Measurements from ENCODE around the gene ATP1A2. TPM values are rescaled to one million over a fixed set of nuclear protein-coding genes. Genes with fewer than 3 reads are reported as not detected.

The ATP1A2 gene
- total and polyA plus RNA-seq, 8 donors = 0.31 to 104 (median 10.9) TPM

DNA sequence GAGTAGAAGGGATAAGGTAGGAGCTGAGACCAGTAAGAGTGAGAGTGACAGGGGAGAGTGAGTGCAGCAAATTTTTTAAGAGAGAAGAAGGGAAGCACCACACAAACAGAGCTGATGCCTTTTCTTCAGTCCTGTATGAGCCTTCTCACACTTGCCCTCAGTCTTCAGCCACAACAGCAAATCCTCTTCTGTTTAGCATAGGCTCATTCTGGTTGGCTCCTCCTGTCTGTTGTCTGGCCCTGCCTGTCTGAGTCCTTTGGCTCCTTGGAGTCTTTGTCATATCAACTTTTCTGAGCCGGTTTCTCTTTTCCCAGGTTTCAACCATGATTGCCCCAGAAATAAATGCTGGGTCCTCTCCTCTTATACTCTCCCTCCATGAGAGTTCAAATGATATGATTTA is 62.1 kb downstream of the ATP1A2 start:
- Histone ChIP-seq H3K36me3 (no peaks in the 10 kb centered on the region), H3K4me1 (no peaks in the 10 kb centered on the region), H3K27me3 (peaks cover 0 to 9% (median 0%) of the 10 kb centered on the region in 3 donors), H3K9me3 (no peaks in the 10 kb centered on the region), H3K27ac (no peak overlapping the region), H3K4me3 (no peak overlapping the region)
- DNase-seq = no peak
- intact Hi-C loops (cut with DNase I; ENCODE audit: low total_unique reads) = loop anchor here (10.0 kb wide), 1 partner anchor 63 kb away; the partner anchor contains the start of gene ATP1A2
- WGBS, 5 donors = 72 to 85% (median 85%) methylated on average over 1 of the region's 1 CpG
- TF ChIP-seq POLR2AphosphoS5 (IDR thresholded peaks at IDR 0.05) = no peak
- TF ChIP-seq, protein P1, sequence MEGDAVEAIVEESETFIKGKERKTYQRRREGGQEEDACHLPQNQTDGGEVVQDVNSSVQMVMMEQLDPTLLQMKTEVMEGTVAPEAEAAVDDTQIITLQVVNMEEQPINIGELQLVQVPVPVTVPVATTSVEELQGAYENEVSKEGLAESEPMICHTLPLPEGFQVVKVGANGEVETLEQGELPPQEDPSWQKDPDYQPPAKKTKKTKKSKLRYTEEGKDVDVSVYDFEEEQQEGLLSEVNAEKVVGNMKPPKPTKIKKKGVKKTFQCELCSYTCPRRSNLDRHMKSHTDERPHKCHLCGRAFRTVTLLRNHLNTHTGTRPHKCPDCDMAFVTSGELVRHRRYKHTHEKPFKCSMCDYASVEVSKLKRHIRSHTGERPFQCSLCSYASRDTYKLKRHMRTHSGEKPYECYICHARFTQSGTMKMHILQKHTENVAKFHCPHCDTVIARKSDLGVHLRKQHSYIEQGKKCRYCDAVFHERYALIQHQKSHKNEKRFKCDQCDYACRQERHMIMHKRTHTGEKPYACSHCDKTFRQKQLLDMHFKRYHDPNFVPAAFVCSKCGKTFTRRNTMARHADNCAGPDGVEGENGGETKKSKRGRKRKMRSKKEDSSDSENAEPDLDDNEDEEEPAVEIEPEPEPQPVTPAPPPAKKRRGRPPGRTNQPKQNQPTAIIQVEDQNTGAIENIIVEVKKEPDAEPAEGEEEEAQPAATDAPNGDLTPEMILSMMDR (IDR thresholded peaks at IDR 0.05) = no peak
- no peak for TF ChIP-seq EP300 (IDR thresholded peaks at IDR 0.05)
- no peak for TF ChIP-seq POLR2A (IDR thresholded peaks at IDR 0.05)

DNA sequence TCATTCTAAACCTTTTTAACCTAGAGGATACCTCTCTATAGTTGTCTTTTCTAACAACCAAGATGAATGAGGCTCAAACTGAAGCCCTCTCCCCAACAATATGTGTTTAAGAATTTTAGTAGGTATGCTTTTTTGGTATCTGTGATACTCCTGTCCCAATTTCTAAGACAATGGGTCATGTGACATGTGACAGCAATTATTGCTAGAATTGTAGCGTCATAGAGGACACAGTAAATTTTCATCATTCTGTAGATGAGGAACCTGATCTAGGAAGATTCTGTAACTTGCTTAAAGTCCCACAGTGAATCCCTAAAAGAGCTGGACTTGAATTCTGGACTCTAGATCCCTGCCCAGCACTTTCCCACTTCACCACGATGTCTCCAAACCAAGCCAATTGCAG is 63.2 kb downstream of the ATP1A2 start:
- no peak for TF ChIP-seq POLR2A (IDR thresholded peaks at IDR 0.05)
- TF ChIP-seq, protein P1 (IDR thresholded peaks at IDR 0.05) = no peak
- TF ChIP-seq POLR2AphosphoS5 (IDR thresholded peaks at IDR 0.05) = no peak
- TF ChIP-seq EP300 (IDR thresholded peaks at IDR 0.05) = no peak
- no peaks in the 10 kb centered on the region for H3K36me3 ChIP-seq
- H3K9me3 ChIP-seq = no peaks in the 10 kb centered on the region
- intact Hi-C loops (cut with DNase I; ENCODE audit: low total_unique reads) = loop anchor here (10.0 kb wide), 1 partner anchor 64 kb away; the partner anchor contains the start of gene ATP1A2
- DNase-seq = no peak
- no peak overlapping the region for H3K27ac ChIP-seq
- no peaks in the 10 kb centered on the region for H3K4me1 ChIP-seq
- 84 to 93% (median 90%) methylated on average over 2 of the region's 2 CpGs for WGBS, 5 donors
- no peak overlapping the region for H3K4me3 ChIP-seq
- peaks cover 0 to 9% (median 0%) of the 10 kb centered on the region in 3 donors for H3K27me3 ChIP-seq

DNA sequence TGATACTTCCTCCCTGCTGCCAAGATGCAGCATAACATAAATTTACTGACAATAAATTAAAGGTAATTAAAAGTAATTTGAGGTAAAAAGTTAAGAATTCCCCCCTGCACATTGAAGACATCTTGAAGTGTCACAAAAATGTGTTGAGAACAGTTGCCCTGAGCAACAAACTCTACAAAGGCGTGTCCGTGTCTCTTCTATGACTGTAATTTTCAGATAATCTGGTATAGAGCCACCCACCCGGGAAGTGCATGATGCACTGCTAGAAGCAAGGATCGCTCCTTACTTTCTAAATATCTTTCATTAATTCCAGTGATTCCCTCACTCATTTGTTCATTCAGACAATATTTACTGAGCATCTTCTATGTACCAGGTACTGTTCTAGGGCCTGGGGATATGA is 63.8 kb downstream of the ATP1A2 start:
- no peak for DNase-seq
- 77 to 84% (median 81%) methylated on average over 4 of the region's 4 CpGs for WGBS, 5 donors
- Histone ChIP-seq H3K4me3 (no peak overlapping the region), H3K27ac (no peak overlapping the region), H3K4me1 (no peaks in the 10 kb centered on the region), H3K9me3 (no peaks in the 10 kb centered on the region), H3K36me3 (no peaks in the 10 kb centered on the region), H3K27me3 (peaks cover 0 to 4% (median 0%) of the 10 kb centered on the region in 3 donors)
- no peak for TF ChIP-seq EP300 (IDR thresholded peaks at IDR 0.05)
- no peak for TF ChIP-seq POLR2A (IDR thresholded peaks at IDR 0.05)
- no peak for TF ChIP-seq POLR2AphosphoS5 (IDR thresholded peaks at IDR 0.05)
- TF ChIP-seq, protein P1 (IDR thresholded peaks at IDR 0.05) = no peak
- intact Hi-C loops (cut with DNase I; ENCODE audit: low total_unique reads) = loop anchor here (10.0 kb wide), 1 partner anchor 65 kb away; the partner anchor contains the start of gene ATP1A2

DNA sequence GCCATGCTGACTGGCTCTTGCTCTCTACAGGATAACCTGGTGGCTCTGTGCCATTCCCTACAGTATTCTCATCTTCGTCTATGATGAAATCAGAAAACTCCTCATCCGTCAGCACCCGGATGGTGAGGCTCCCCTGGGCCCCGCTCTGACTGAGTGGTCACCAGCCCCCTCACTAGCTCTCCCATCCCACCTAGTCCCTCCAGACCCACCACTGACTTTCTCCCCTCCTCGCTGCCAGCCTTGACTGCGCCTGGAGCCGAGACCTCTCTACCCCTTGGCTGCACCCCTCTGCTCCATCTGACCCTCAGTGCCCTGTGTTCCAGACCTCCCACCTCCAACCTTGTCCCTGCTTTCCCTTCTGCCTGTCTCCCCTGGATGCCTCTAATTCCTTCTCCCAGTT is 70.7 kb downstream of the ATP1A2 start:
- intact Hi-C loops (cut with DNase I; ENCODE audit: low total_unique reads) = no loop called here
- Histone ChIP-seq H3K27me3 (no peaks in the 10 kb centered on the region), H3K4me1 (peaks cover 0 to 10% (median 5%) of the 10 kb centered on the region in 4 donors), H3K36me3 (no peaks in the 10 kb centered on the region), H3K27ac (no peak overlapping the region), H3K9me3 (no peaks in the 10 kb centered on the region), H3K4me3 (no peak overlapping the region)
- DNase-seq = no peak
- TF ChIP-seq POLR2A (IDR thresholded peaks at IDR 0.05) = no peak
- TF ChIP-seq EP300 (IDR thresholded peaks at IDR 0.05) = no peak
- TF ChIP-seq, protein P1 (IDR thresholded peaks at IDR 0.05) = no peak
- TF ChIP-seq POLR2AphosphoS5 (IDR thresholded peaks at IDR 0.05) = no peak
- 86 to 96% (median 89%) methylated on average over 7 of the region's 7 CpGs for WGBS, 5 donors
